Sciatic nerve (tissue), 2 donors: ENCODE data around the gene KIAA1671. TPM values are rescaled to one million over a fixed set of nuclear protein-coding genes. Genes with fewer than 3 reads are reported as not detected.
A peak's percentile ranks its signal among the peaks of the same experiment; 100 is the strongest.
"Not testable (repeated sequence)": the region's sequence is repeated elsewhere in the genome, so short reads cannot be mapped to it uniquely, and the experiment has no call there.

Experiments
- ATAC-seq: fragments of 200-7000 bp; cut with Tn5 transposase; one replicate; pipeline ENCODE4 v1.9.1; 2020; ENCODE audit warnings: mild to moderate bottlenecking, moderate library complexity
- DNase-seq: peaks from one replicate; pipeline ENCODE4 v3.0.0-alpha.2; 2020; ENCODE audit warnings: low spot score
- intact Hi-C: fragments of 100-400 bp; cut with DNase I; formaldehyde crosslinking; loops from one replicate; pipeline ENCODE4 v1.14.2; 2022
- total RNA-seq: library from RNA; stranded (reverse); fragmentation: NEBNext Ultra II Directional; extraction: Animal tissue kit (Norgen Biotek cat#: 25700); gene quantifications from one replicate; pipeline ENCODE4 v1.2.1, GENCODE V29; 2021
- donor health status: DM: no; HTN: no; CAD: no.
- donor health status: DM: no; HTN: no; CAD: no.

KIAA1671 gene
- total RNA-seq, 1 donor from 2014 or later, result 65.1 TPM

GRCh38 chr22:25167082-25167481 lies 214.6 kb downstream of the KIAA1671 start:
- ATAC-seq, result peak; percentile 16
- intact Hi-C loops, result no loop called here

GRCh38 chr22:25167834-25168601 lies 215.5 kb downstream of the KIAA1671 start:
- ATAC-seq (no peak), DNase-seq (no peak)
- intact Hi-C loops, result no loop called here

More at GRCh38 chr22:25167082-25167481, 214.6 kb downstream of the KIAA1671 start:
- DNase-seq, result no peak

GRCh38 chr22:25169278-25170031 lies 216.9 kb downstream of the KIAA1671 start:
- no peak for ATAC-seq
- intact Hi-C loops, result no loop called here
- DNase-seq, result no peak

- intact Hi-C loops, result no loop called here
- DNase-seq (no peak), ATAC-seq (no peak)
Measured at GRCh38 chr22:25170426-25170980, 218.0 kb downstream of the KIAA1671 start.

- intact Hi-C loops, result no loop called here
- ATAC-seq, result peak; percentile 51
- DNase-seq, result no peak
Measured at GRCh38 chr22:25172153-25172552, 219.6 kb downstream of the KIAA1671 start.

- no peak for ATAC-seq
- intact Hi-C loops, result no loop called here
- DNase-seq, result no peak
Measured at GRCh38 chr22:25174156-25174887, 221.8 kb downstream of the KIAA1671 start.

GRCh38 chr22:25174888-25175411 lies 222.4 kb downstream of the KIAA1671 start:
- DNase-seq (no peak), ATAC-seq (no peak)
- intact Hi-C loops, result loop anchor here (5.0 kb wide), 1 partner anchor 333 kb away; no protein-coding TSS in a partner anchor

- intact Hi-C loops, result loop anchor here (5.0 kb wide), 1 partner anchor 334 kb away; no protein-coding TSS in a partner anchor
- ATAC-seq (no peak), DNase-seq (no peak)
Measured at GRCh38 chr22:25176175-25176574, 223.7 kb downstream of the KIAA1671 start.

- ATAC-seq (no peak), DNase-seq (no peak)
- intact Hi-C loops, result loop anchor here (5.0 kb wide), 1 partner anchor 334 kb away; no protein-coding TSS in a partner anchor
Measured at GRCh38 chr22:25176799-25177198, 224.3 kb downstream of the KIAA1671 start.

- ATAC-seq, result no peak
- no peak for DNase-seq
- intact Hi-C loops, result loop anchor here (5.0 kb wide), 1 partner anchor 335 kb away; no protein-coding TSS in a partner anchor
Measured at GRCh38 chr22:25177226-25177625, 224.7 kb downstream of the KIAA1671 start.

- peak; percentile 23 for ATAC-seq
Measured at GRCh38 chr22:25177895-25178294, 225.4 kb downstream of the KIAA1671 start.

GRCh38 chr22:25178348-25178747 lies 225.8 kb downstream of the KIAA1671 start:
- ATAC-seq, result peak; percentile 57
- intact Hi-C loops, result loop anchor here (5.0 kb wide), 1 partner anchor 336 kb away; no protein-coding TSS in a partner anchor
- not testable (repeated sequence) for DNase-seq

More at GRCh38 chr22:25177895-25178294, 225.4 kb downstream of the KIAA1671 start:
- DNase-seq, result no peak
- intact Hi-C loops, result loop anchor here (5.0 kb wide), 1 partner anchor 336 kb away; no protein-coding TSS in a partner anchor

GRCh38 chr22:25178869-25179631 lies 226.5 kb downstream of the KIAA1671 start:
- not testable (repeated sequence) for DNase-seq
- intact Hi-C loops, result loop anchor here (5.0 kb wide), 1 partner anchor 337 kb away; no protein-coding TSS in a partner anchor
- ATAC-seq, result peak; percentile 61

- ATAC-seq (peak; percentile 72), DNase-seq (no peak)
- intact Hi-C loops, result no loop called here
Measured at GRCh38 chr22:25182131-25183110, 229.9 kb downstream of the KIAA1671 start.

GRCh38 chr22:25183949-25184619 lies 231.6 kb downstream of the KIAA1671 start:
- DNase-seq (no peak), ATAC-seq (no peak)
- intact Hi-C loops, result no loop called here

GRCh38 chr22:25186140-25186539 lies 233.6 kb downstream of the KIAA1671 start:
- no peak for ATAC-seq
- DNase-seq, result no peak
- intact Hi-C loops, result no loop called here
